ENCODE results near the gene LIM2.

LIM2 gene

DNA sequence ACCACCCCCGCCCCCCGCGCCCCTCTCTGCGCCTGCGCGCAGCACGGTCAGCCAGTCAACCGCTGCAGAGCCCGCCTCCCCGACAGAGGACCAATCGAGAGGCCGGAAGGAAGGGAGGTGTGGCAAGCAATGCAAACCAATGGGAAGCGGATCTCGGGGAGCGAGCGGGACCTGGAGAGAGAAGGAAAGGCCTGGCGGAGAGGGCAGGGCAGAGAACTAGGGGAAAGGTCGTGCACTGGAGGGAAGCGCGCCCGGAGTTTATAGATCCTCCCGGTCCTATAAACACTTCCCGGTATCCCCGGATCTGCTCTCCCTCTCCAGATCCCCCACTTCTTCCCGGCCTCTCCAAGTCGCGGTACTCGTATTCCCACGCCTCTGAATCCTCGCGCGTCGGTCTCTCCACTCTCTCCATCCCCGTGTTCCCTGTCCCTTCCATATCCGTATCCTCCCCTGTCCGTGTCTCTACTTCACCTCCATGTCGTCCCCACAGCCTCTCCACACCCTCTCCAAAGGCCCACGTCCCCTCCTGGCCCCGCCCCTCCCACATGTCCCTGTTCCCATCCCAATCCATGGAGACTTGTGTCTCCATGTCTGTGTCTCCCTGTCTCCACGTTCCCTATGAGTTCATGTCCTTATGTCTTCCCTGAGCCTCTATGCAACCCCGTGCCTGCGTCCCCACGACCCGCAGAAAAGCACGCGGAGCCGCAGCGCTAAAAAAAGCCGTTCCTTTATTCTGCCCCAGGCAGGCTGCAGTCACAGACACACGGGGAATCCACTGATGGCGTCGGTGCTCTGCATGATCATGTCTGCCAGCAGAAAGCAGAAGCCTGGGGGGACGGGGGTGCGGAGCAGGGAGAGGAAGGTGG, 21.2 kb downstream of the LIM2 start (continued):
- peak; percentile 97 for TF ChIP-seq ZNF366 (tag by site-specific recombination; conservative IDR thresholded peaks at IDR 0.05)
- TF ChIP-seq ZNF792 (tag by site-specific recombination; IDR thresholded peaks at IDR 0.05), result 0 out of 2 replicates have a peak, but pooled peaks have one; percentile 12
- TF ChIP-seq REPIN1 (tag by site-specific recombination; IDR thresholded peaks at IDR 0.05; ENCODE audit: low read depth), result 0 out of 2 replicates have a peak, but pooled peaks have one; percentile 78
- peak; percentile 61 for TF ChIP-seq WT1 (tag by site-specific recombination; IDR thresholded peaks at IDR 0.05)
- TF ChIP-seq ZFP37 (tag by site-specific recombination; IDR thresholded peaks at IDR 0.05), result 0 out of 2 replicates have a peak, but pooled peaks have one; percentile 27
- peak; percentile 62; the same call in 1 of the 2 replicates for TF ChIP-seq ZNF169 (tag by site-specific recombination; IDR thresholded peaks at IDR 0.05)
- TF ChIP-seq ZBTB20 (tag by site-specific recombination; IDR thresholded peaks at IDR 0.05), result peak; percentile 82
- TF ChIP-seq ZNF843 (tag by site-specific recombination; IDR thresholded peaks at IDR 0.05), result peak; percentile 79
- peak; percentile 91 for TF ChIP-seq KLF9 (tag by site-specific recombination; IDR thresholded peaks at IDR 0.05; ENCODE audit: low read depth)
- peak; percentile 89 for TF ChIP-seq GLI4 (tag by site-specific recombination; IDR thresholded peaks at IDR 0.05)
- TF ChIP-seq, protein P1, sequence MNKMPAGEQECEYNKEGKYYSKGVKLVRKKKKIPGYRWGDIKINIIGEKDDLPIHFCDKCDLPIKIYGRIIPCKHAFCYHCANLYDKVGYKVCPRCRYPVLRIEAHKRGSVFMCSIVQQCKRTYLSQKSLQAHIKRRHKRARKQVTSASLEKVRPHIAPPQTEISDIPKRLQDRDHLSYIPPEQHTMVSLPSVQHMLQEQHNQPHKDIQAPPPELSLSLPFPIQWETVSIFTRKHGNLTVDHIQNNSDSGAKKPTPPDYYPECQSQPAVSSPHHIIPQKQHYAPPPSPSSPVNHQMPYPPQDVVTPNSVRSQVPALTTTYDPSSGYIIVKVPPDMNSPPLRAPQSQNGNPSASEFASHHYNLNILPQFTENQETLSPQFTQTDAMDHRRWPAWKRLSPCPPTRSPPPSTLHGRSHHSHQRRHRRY (tag by site-specific recombination; IDR thresholded peaks at IDR 0.05), result peak; percentile 74; the same call in 1 of the 2 replicates
- TF ChIP-seq, protein P2, sequence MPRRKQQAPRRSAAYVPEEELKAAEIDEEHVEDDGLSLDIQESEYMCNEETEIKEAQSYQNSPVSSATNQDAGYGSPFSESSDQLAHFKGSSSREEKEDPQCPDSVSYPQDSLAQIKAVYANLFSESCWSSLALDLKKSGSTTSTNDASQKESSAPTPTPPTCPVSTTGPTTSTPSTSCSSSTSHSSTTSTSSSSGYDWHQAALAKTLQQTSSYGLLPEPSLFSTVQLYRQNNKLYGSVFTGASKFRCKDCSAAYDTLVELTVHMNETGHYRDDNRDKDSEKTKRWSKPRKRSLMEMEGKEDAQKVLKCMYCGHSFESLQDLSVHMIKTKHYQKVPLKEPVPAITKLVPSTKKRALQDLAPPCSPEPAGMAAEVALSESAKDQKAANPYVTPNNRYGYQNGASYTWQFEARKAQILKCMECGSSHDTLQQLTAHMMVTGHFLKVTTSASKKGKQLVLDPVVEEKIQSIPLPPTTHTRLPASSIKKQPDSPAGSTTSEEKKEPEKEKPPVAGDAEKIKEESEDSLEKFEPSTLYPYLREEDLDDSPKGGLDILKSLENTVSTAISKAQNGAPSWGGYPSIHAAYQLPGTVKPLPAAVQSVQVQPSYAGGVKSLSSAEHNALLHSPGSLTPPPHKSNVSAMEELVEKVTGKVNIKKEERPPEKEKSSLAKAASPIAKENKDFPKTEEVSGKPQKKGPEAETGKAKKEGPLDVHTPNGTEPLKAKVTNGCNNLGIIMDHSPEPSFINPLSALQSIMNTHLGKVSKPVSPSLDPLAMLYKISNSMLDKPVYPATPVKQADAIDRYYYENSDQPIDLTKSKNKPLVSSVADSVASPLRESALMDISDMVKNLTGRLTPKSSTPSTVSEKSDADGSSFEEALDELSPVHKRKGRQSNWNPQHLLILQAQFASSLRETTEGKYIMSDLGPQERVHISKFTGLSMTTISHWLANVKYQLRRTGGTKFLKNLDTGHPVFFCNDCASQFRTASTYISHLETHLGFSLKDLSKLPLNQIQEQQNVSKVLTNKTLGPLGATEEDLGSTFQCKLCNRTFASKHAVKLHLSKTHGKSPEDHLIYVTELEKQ (tag by site-specific recombination; IDR thresholded peaks at IDR 0.05; ENCODE audit: borderline replicate concordance), result no peak; the same call in 1 of the 2 replicates
- TF ChIP-seq ZEB2 (tag by site-specific recombination; IDR thresholded peaks at IDR 0.05), result peak; percentile 77
- TF ChIP-seq KLF8 (tag by site-specific recombination; IDR thresholded peaks at IDR 0.05), result peak; percentile 90
- TF ChIP-seq ZNF707 (tag by site-specific recombination; IDR thresholded peaks at IDR 0.05), result no peak
- TF ChIP-seq, protein P3, sequence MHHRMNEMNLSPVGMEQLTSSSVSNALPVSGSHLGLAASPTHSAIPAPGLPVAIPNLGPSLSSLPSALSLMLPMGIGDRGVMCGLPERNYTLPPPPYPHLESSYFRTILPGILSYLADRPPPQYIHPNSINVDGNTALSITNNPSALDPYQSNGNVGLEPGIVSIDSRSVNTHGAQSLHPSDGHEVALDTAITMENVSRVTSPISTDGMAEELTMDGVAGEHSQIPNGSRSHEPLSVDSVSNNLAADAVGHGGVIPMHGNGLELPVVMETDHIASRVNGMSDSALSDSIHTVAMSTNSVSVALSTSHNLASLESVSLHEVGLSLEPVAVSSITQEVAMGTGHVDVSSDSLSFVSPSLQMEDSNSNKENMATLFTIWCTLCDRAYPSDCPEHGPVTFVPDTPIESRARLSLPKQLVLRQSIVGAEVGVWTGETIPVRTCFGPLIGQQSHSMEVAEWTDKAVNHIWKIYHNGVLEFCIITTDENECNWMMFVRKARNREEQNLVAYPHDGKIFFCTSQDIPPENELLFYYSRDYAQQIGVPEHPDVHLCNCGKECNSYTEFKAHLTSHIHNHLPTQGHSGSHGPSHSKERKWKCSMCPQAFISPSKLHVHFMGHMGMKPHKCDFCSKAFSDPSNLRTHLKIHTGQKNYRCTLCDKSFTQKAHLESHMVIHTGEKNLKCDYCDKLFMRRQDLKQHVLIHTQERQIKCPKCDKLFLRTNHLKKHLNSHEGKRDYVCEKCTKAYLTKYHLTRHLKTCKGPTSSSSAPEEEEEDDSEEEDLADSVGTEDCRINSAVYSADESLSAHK (tag by site-specific recombination; IDR thresholded peaks at IDR 0.05), result peak; percentile 60; the same call in 1 of the 2 replicates
- peak; percentile 86 for TF ChIP-seq IKZF3 (tag by site-specific recombination; IDR thresholded peaks at IDR 0.05)
- peak; percentile 54; the same call in 1 of the 2 replicates for TF ChIP-seq ZNF777 (tag by site-specific recombination; IDR thresholded peaks at IDR 0.05; ENCODE audit: borderline replicate concordance)
- TF ChIP-seq, protein P4, sequence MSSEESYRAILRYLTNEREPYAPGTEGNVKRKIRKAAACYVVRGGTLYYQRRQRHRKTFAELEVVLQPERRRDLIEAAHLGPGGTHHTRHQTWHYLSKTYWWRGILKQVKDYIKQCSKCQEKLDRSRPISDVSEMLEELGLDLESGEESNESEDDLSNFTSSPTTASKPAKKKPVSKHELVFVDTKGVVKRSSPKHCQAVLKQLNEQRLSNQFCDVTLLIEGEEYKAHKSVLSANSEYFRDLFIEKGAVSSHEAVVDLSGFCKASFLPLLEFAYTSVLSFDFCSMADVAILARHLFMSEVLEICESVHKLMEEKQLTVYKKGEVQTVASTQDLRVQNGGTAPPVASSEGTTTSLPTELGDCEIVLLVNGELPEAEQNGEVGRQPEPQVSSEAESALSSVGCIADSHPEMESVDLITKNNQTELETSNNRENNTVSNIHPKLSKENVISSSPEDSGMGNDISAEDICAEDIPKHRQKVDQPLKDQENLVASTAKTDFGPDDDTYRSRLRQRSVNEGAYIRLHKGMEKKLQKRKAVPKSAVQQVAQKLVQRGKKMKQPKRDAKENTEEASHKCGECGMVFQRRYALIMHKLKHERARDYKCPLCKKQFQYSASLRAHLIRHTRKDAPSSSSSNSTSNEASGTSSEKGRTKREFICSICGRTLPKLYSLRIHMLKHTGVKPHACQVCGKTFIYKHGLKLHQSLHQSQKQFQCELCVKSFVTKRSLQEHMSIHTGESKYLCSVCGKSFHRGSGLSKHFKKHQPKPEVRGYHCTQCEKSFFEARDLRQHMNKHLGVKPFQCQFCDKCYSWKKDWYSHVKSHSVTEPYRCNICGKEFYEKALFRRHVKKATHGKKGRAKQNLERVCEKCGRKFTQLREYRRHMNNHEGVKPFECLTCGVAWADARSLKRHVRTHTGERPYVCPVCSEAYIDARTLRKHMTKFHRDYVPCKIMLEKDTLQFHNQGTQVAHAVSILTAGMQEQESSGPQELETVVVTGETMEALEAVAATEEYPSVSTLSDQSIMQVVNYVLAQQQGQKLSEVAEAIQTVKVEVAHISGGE (tag by site-specific recombination; conservative IDR thresholded peaks at IDR 0.05; ENCODE audit: low read depth), result peak; percentile 69
- TF ChIP-seq ZNF133 (tag by site-specific recombination; IDR thresholded peaks at IDR 0.05), result no peak
- TF ChIP-seq, protein P5, sequence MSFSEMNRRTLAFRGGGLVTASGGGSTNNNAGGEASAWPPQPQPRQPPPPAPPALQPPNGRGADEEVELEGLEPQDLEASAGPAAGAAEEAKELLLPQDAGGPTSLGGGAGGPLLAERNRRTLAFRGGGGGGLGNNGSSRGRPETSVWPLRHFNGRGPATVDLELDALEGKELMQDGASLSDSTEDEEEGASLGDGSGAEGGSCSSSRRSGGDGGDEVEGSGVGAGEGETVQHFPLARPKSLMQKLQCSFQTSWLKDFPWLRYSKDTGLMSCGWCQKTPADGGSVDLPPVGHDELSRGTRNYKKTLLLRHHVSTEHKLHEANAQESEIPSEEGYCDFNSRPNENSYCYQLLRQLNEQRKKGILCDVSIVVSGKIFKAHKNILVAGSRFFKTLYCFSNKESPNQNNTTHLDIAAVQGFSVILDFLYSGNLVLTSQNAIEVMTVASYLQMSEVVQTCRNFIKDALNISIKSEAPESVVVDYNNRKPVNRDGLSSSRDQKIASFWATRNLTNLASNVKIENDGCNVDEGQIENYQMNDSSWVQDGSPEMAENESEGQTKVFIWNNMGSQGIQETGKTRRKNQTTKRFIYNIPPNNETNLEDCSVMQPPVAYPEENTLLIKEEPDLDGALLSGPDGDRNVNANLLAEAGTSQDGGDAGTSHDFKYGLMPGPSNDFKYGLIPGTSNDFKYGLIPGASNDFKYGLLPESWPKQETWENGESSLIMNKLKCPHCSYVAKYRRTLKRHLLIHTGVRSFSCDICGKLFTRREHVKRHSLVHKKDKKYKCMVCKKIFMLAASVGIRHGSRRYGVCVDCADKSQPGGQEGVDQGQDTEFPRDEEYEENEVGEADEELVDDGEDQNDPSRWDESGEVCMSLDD (tag by site-specific recombination; IDR thresholded peaks at IDR 0.05), result peak; percentile 63

Measured in HEK293 (cell line).